ENCODE measurements around the gene PACSIN1. TPM values are rescaled to one million over a fixed set of nuclear protein-coding genes. Genes with fewer than 3 reads are reported as not detected.

PACSIN1 gene
- total RNA-seq, 1 donor: not detected

DNA sequence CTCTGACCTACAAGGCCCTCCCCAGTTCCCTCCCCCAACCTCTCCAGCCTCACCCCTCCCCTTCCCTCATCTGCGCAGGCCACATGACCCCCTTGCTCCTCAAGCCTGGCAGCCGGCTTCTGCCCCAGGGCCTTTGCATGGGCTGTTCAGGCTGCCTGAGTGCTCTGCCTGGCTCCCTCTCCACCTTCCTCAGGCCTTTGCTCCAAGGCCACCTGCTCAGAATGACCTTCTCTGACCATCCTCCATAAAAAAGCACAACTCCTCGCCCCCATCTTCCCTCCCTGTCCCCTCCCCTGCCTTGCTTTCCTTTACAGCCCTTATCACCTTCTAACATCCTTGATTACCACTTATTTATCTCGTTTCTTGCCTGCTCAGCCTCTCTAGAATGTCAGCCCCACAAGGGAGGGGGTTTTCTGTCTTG lies 51.6 kb downstream of the PACSIN1 start:
- TF ChIP-seq, protein P1, sequence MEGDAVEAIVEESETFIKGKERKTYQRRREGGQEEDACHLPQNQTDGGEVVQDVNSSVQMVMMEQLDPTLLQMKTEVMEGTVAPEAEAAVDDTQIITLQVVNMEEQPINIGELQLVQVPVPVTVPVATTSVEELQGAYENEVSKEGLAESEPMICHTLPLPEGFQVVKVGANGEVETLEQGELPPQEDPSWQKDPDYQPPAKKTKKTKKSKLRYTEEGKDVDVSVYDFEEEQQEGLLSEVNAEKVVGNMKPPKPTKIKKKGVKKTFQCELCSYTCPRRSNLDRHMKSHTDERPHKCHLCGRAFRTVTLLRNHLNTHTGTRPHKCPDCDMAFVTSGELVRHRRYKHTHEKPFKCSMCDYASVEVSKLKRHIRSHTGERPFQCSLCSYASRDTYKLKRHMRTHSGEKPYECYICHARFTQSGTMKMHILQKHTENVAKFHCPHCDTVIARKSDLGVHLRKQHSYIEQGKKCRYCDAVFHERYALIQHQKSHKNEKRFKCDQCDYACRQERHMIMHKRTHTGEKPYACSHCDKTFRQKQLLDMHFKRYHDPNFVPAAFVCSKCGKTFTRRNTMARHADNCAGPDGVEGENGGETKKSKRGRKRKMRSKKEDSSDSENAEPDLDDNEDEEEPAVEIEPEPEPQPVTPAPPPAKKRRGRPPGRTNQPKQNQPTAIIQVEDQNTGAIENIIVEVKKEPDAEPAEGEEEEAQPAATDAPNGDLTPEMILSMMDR (IDR thresholded peaks at IDR 0.05; ENCODE audit: insufficient read depth, low read length): no peak
- DNase-seq (ENCODE audit: low read depth): no peak
- H3K4me3 ChIP-seq (ENCODE audit: low read depth, low read length): no peak overlapping the region

GRCh38 chr6:34517966-34518365 lies 52.1 kb downstream of the PACSIN1 start:
- TF ChIP-seq, protein P1 (IDR thresholded peaks at IDR 0.05; ENCODE audit: insufficient read depth, low read length): no peak
- DNase-seq (ENCODE audit: low read depth): no peak
- no peak overlapping the region for H3K4me3 ChIP-seq (ENCODE audit: low read depth, low read length)

DNA sequence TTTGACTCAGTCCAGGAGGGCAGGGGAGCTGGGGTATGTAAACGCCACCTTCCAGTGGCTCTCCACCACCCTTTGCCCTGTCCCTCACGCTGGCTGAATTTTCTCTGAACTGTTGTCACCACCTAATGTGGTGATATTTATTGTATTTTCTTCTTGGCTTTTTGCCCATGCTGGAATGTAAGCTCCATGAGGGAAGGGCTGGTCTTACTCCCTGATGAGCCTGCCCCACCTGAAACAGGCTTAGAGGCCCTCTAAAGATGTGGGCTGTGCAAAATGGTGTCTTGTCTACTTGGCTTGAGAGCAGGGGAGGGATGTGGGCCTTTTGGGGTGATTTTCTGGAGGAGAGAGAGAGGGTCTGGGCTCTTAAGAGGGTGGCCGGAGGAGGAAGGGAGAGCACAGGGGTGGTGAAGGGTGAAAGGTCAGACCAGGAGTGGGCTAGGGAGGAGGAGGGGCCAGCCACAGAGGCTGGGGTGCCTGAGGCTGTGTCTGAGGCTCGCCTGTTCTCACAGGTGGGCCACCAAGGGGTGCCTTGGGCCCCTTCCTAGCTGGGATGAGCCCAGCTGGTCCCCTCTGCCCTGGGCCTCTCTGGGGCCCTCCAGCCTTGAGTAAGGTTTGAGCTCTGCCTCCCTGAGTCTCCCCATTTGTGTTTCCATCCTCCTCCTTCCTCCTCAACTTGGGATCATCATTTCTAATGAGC lies 52.9 kb downstream of the PACSIN1 start:
- TF ChIP-seq, protein P1 (IDR thresholded peaks at IDR 0.05; ENCODE audit: insufficient read depth, low read length): no peak
- H3K4me3 ChIP-seq (ENCODE audit: low read depth, low read length): no peak overlapping the region
- DNase-seq (ENCODE audit: low read depth): no peak

- no peak overlapping the region for H3K4me3 ChIP-seq (ENCODE audit: low read depth, low read length)
- no peak for DNase-seq (ENCODE audit: low read depth)
- TF ChIP-seq, protein P1 (IDR thresholded peaks at IDR 0.05; ENCODE audit: insufficient read depth, low read length): no peak
Observed at GRCh38 chr6:34519971-34520644, 54.2 kb downstream of the PACSIN1 start.

DNA sequence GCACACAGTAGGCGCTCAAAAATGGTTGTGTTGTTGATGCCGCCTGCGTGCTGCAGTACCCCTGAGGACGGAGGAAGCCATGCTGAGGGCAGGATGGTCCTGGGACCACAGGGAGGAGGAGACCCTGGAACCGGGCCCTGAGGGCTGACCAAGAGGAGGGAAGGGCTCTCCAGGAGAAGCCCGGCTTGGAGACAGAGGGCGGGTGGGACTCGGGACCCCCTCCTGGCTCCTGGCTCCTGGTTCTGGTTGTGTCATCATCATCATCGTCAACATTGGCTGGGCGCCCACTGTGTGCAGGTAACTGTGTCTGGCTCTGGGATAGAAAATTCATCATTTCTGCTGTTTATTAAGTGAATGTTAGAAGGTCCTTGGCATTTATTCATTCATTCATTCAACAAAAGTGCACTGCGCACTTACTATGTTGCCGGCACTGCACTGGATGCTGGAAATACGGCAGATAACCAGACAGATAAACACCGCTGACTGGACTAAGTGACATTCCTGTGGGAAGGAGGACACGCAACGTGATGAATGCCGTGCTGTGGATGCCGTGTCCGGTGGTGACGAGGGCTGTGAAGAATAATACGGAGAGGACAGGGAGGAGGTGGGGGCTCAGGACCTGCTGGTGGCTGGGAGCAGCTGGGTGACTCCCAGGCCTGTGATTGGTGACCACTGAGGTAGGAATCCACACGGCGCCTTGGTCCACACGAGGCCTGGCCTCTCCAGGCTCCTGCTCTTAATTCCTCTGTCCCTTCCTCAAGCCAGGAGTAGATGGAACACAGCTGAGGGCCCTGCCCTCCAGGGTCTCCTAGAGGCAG lies 55.0 kb downstream of the PACSIN1 start:
- no peak for DNase-seq (ENCODE audit: low read depth)
- no peak overlapping the region for H3K4me3 ChIP-seq (ENCODE audit: low read depth, low read length)
- TF ChIP-seq, protein P1 (IDR thresholded peaks at IDR 0.05; ENCODE audit: insufficient read depth, low read length): no peak

- TF ChIP-seq, protein P1 (IDR thresholded peaks at IDR 0.05; ENCODE audit: insufficient read depth, low read length): no peak
- DNase-seq (ENCODE audit: low read depth): no peak
- no peak overlapping the region for H3K4me3 ChIP-seq (ENCODE audit: low read depth, low read length)
Observed at GRCh38 chr6:34521463-34522285, 55.8 kb downstream of the PACSIN1 start.

Data from fibroblast of the aortic adventitia (primary cell).